HepG2 (cell line): Measurements from ENCODE around the gene MRS2.
A peak's percentile ranks its signal among the peaks of the same experiment; 100 is the strongest.
"Not testable (repeated sequence)": the region's sequence is repeated elsewhere in the genome, so short reads cannot be mapped to it uniquely, and the experiment has no call there.

ENCODE experiments used
- SIN3A ChIP-seq: IDR thresholded peaks from 2 replicates; pipeline ENCODE4 v1.6.1; 2011; ENCODE audit warnings: low read depth, mild to moderate bottlenecking, control low read depth, low read length, borderline replicate concordance
- THYN1 ChIP-seq: sonication (generic); formaldehyde crosslinking; IDR thresholded peaks from 2 replicates; pipeline ENCODE4 v1.8.1; 2023; ENCODE audit warnings: low read depth, mild to moderate bottlenecking, moderate library complexity, missing genetic modification reagents, borderline replicate concordance
- TRAFD1 ChIP-seq: sonication (generic); formaldehyde crosslinking; IDR thresholded peaks from 2 replicates; pipeline ENCODE4 v1.5.1; 2020; ENCODE audit warnings: missing genetic modification reagents, mild to moderate bottlenecking, borderline replicate concordance
- ZBTB20 ChIP-seq: sonication (generic); formaldehyde crosslinking; IDR thresholded peaks from 2 replicates; pipeline ENCODE4 v1.8.1; 2023; ENCODE audit warnings: missing genetic modification reagents, low read depth, mild to moderate bottlenecking, borderline replicate concordance
- ZNF7 ChIP-seq: IDR thresholded peaks from 2 replicates; pipeline ENCODE4 v1.6.1; 2016; ENCODE audit warnings: missing biosample characterization, missing genetic modification reagents
- TF ChIP-seq, protein P1 (sequence below): sonication (generic); formaldehyde crosslinking; IDR thresholded peaks from 2 replicates; pipeline ENCODE4 v1.4.0; 2020; ENCODE audit warnings: mild to moderate bottlenecking, missing genetic modification reagents

- TF ChIP-seq THYN1; ZNF7 (CRISPR knock-in tag); SIN3A; TRAFD1 (CRISPR knock-in tag): not testable (repeated sequence)
- TF ChIP-seq, protein P1, sequence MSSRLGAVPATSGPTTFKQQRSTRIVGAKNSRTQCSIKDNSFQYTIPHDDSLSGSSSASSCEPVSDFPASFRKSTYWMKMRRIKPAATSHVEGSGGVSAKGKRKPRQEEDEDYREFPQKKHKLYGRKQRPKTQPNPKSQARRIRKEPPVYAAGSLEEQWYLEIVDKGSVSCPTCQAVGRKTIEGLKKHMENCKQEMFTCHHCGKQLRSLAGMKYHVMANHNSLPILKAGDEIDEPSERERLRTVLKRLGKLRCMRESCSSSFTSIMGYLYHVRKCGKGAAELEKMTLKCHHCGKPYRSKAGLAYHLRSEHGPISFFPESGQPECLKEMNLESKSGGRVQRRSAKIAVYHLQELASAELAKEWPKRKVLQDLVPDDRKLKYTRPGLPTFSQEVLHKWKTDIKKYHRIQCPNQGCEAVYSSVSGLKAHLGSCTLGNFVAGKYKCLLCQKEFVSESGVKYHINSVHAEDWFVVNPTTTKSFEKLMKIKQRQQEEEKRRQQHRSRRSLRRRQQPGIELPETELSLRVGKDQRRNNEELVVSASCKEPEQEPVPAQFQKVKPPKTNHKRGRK (CRISPR knock-in tag), result not testable (repeated sequence)
- TF ChIP-seq ZBTB20 (CRISPR knock-in tag), result 0 out of 2 replicates have a peak, but pooled peaks have one; percentile 51
Measured at GRCh38 chr6:24382891-24383494, 19.7 kb upstream of the MRS2 start.
